ENCODE data around the gene CS. TPM values are rescaled to one million over a fixed set of nuclear protein-coding genes. Genes with fewer than 3 reads are reported as not detected.

CS gene
- total RNA-seq = 153 TPM

GRCh38 chr12:56299853-56300643 lies at the start of gene CS:
Gene CS, minus strand, starts transcription at chr12:56300330. Its CDS starts 129 bp downstream, at chr12:56300201.

GRCh38 chr12:56338308-56339157 lies 38.4 kb upstream of the CS start, which contains the start of gene IL23A:
Gene IL23A, plus strand, starts transcription at chr12:56338884. Its CDS starts 161 bp downstream, at chr12:56339045.

GRCh38 chr12:56333679-56334489 lies 33.8 kb upstream of the CS start, which contains the start of gene PAN2:
Gene PAN2, minus strand, starts transcription at chr12:56334000. Its CDS starts 906 bp downstream, at chr12:56333094.

GRCh38 chr12:56315622-56316473 lies 15.7 kb upstream of the CS start, which contains the start of gene CNPY2:
Gene CNPY2, minus strand, starts transcription at chr12:56315988. Its CDS starts 771 bp downstream, at chr12:56315217.

GRCh38 chr12:56266693-56267442 lies 33.3 kb downstream of the CS start, which contains the start of gene COQ10A:
Gene COQ10A, plus strand, starts transcription at chr12:56266942. Its CDS starts 177 bp downstream, at chr12:56267119.

GRCh38 chr12:56258068-56258819 lies 41.9 kb downstream of the CS start, which contains the start of gene ANKRD52:
Gene ANKRD52, minus strand, starts transcription at chr12:56258384. Its CDS starts 115 bp downstream, at chr12:56258269.

GRCh38 chr12:56229916-56230431 lies 70.2 kb downstream of the CS start, which contains the start of gene SLC39A5:
Gene SLC39A5, plus strand, starts transcription at chr12:56230051. Its CDS starts 1,224 bp downstream, at chr12:56231275.

GRCh38 chr12:56224102-56224701 lies 75.9 kb downstream of the CS start, which contains the start of gene NABP2:
Gene NABP2, plus strand, starts transcription at chr12:56224342. Its CDS starts 515 bp downstream, at chr12:56224857.

GRCh38 chr12:56221757-56222530 lies 78.2 kb downstream of the CS start, which contains the start of gene RNF41:
Gene RNF41, minus strand, starts transcription at chr12:56221922. Its CDS starts 7,875 bp downstream, at chr12:56214047.

Other genes starting within 250 kb of the CS start
- gene ERBB3, start 220.2 kb downstream of the CS start, total RNA-seq = 6.2 TPM
- gene PA2G4, start 195.8 kb downstream of the CS start, total RNA-seq = 70.8 TPM
- gene RPL41, start 183.7 kb downstream of the CS start, total RNA-seq = 1,096 TPM
- 7.4 TPM for gene ZC3H10, start 182.1 kb downstream of the CS start, total RNA-seq
- 51.9 TPM for gene ESYT1, start 172.1 kb downstream of the CS start, total RNA-seq
- gene MYL6B, start 147.7 kb downstream of the CS start, total RNA-seq = 118 TPM
- 650 TPM for gene MYL6, start 142.0 kb downstream of the CS start, total RNA-seq
- 108 TPM for gene SMARCC2, start 110.8 kb downstream of the CS start, total RNA-seq
- gene RNF41, start 78.4 kb downstream of the CS start, total RNA-seq = 71.3 TPM
- gene NABP2, start 76.0 kb downstream of the CS start, total RNA-seq = 26.3 TPM
- gene SLC39A5, start 70.3 kb downstream of the CS start, total RNA-seq = not detected
- gene ANKRD52, start 41.9 kb downstream of the CS start, total RNA-seq = 23.5 TPM
- gene COQ10A, start 33.4 kb downstream of the CS start, total RNA-seq = 12.5 TPM
- gene CNPY2, start 15.7 kb upstream of the CS start, total RNA-seq = 39.9 TPM
- gene PAN2, start 33.7 kb upstream of the CS start, total RNA-seq = 30.9 TPM
- gene IL23A, start 38.6 kb upstream of the CS start, total RNA-seq = 0.92 TPM
- 78.4 TPM for gene STAT2, start 59.8 kb upstream of the CS start, total RNA-seq
- not detected for gene APOF, start 62.5 kb upstream of the CS start, total RNA-seq
- gene TIMELESS, start 149.1 kb upstream of the CS start, total RNA-seq = 7.4 TPM
- gene MIP, start 154.3 kb upstream of the CS start, total RNA-seq = not detected
- gene SPRYD4, start 168.2 kb upstream of the CS start, total RNA-seq = 2.3 TPM
- gene GLS2, start 187.8 kb upstream of the CS start, total RNA-seq = 8.5 TPM
- gene RBMS2, start 221.5 kb upstream of the CS start, total RNA-seq = 5.3 TPM

All from diencephalon (tissue), 1 donor.